Measurements from ENCODE around the gene SLC25A15. TPM values are rescaled to one million over a fixed set of nuclear protein-coding genes. Genes with fewer than 3 reads are reported as not detected.
"Not testable (repeated sequence)": the region's sequence is repeated elsewhere in the genome, so short reads cannot be mapped to it uniquely, and the experiment has no call there.

SLC25A15 gene
- total RNA-seq, 2 donors from 2014 or later: 7.4 to 32.8 TPM

GRCh38 chr13:40814803-40815202, 25.4 kb downstream of the SLC25A15 start:
- no peaks in the 10 kb centered on the region for H3K27me3 ChIP-seq (replicated peaks; ENCODE audit: insufficient read depth)
- no peak overlapping the region for H3K27ac ChIP-seq
- TF ChIP-seq POLR2A (IDR thresholded peaks at IDR 0.05): no peak
- no peak for TF ChIP-seq POLR2AphosphoS5 (IDR thresholded peaks at IDR 0.05)
- TF ChIP-seq CTCF (IDR thresholded peaks at IDR 0.05): no peak
- intact Hi-C loops (cut with DNase I): no loop called here
- H3K9me3 ChIP-seq: no peaks in the 10 kb centered on the region
- WGBS: 96% methylated on average over 2 of the region's 2 CpGs
- no peak for DNase-seq (ENCODE audit: low spot score)
- no peaks in the 10 kb centered on the region for H3K4me1 ChIP-seq (replicated peaks)
- no peaks in the 10 kb centered on the region for H3K36me3 ChIP-seq
- no peak overlapping the region for H3K4me3 ChIP-seq

- H3K36me3 ChIP-seq: no peaks in the 10 kb centered on the region
- intact Hi-C loops (cut with DNase I): no loop called here
- no peak overlapping the region for H3K4me3 ChIP-seq
- DNase-seq (ENCODE audit: low spot score): no peak
- H3K27me3 ChIP-seq (replicated peaks; ENCODE audit: insufficient read depth): no peaks in the 10 kb centered on the region
- H3K9me3 ChIP-seq: no peaks in the 10 kb centered on the region
- TF ChIP-seq POLR2AphosphoS5 (IDR thresholded peaks at IDR 0.05) (no peak), POLR2A (IDR thresholded peaks at IDR 0.05) (no peak), CTCF (IDR thresholded peaks at IDR 0.05) (no peak)
- no peaks in the 10 kb centered on the region for H3K4me1 ChIP-seq (replicated peaks)
- no peak overlapping the region for H3K27ac ChIP-seq
- 81% methylated on average over 5 of the region's 5 CpGs for whole genome bisulfite sequencing
Measured at GRCh38 chr13:40818926-40819325, 29.5 kb downstream of the SLC25A15 start.

- Histone ChIP-seq H3K4me3 (no peak overlapping the region), H3K27me3 (replicated peaks; ENCODE audit: insufficient read depth) (no peaks in the 10 kb centered on the region), H3K9me3 (no peaks in the 10 kb centered on the region), H3K4me1 (replicated peaks) (no peaks in the 10 kb centered on the region), H3K36me3 (no peaks in the 10 kb centered on the region), H3K27ac (no peak overlapping the region)
- no peak for DNase-seq (ENCODE audit: low spot score)
- intact Hi-C loops (cut with DNase I): no loop called here
- 93% methylated on average over 1 of the region's 1 CpG for WGBS
- TF ChIP-seq POLR2A (IDR thresholded peaks at IDR 0.05) (no peak), POLR2AphosphoS5 (IDR thresholded peaks at IDR 0.05) (no peak), CTCF (IDR thresholded peaks at IDR 0.05) (no peak)
Measured at GRCh38 chr13:40819797-40820315, 30.4 kb downstream of the SLC25A15 start.

GRCh38 chr13:40839725-40840124, 50.3 kb downstream of the SLC25A15 start:
- H3K4me3 ChIP-seq; H3K36me3 ChIP-seq; intact Hi-C loops (cut with DNase I); H3K4me1 ChIP-seq (replicated peaks); H3K27ac ChIP-seq; DNase-seq (ENCODE audit: low spot score); H3K27me3 ChIP-seq (replicated peaks; ENCODE audit: insufficient read depth); H3K9me3 ChIP-seq: not testable (repeated sequence)
- WGBS: 95% methylated on average over 2 of the region's 2 CpGs

GRCh38 chr13:40840955-40841354, 51.5 kb downstream of the SLC25A15 start:
- H3K27ac ChIP-seq; DNase-seq (ENCODE audit: low spot score); H3K27me3 ChIP-seq (replicated peaks; ENCODE audit: insufficient read depth); H3K4me1 ChIP-seq (replicated peaks); intact Hi-C loops (cut with DNase I); H3K9me3 ChIP-seq; H3K36me3 ChIP-seq; H3K4me3 ChIP-seq: not testable (repeated sequence)
- WGBS: 93% methylated on average over 2 of the region's 2 CpGs

MicroRNAs within 50 kb of the gene (microRNA counts, 767-probe panel; counts per million panel counts)
- 0 to 431 counts per million in 2 donors for microRNA hsa-miR-621

Small RNAs within 50 kb of the gene (microRNA-seq; reads per million reads assigned to microRNA genes)
- not detected for gene MIR621

Small RNAs within 50 kb of the gene (small RNA-seq; reads per million reads assigned to genes)
- gene MIR621: 0 reads per million in 2 donors

Other genes starting within 250 kb of the SLC25A15 start
- gene FOXO1, start 123.0 kb upstream of the SLC25A15 start, total RNA-seq: 10 to 100 TPM; 23.5 to 46.1 TPM
- gene MRPS31, start 18.4 kb upstream of the SLC25A15 start, total RNA-seq: 10 to 100 TPM; 19.2 to 19.9 TPM
- gene ELF1, start 229.7 kb downstream of the SLC25A15 start, total RNA-seq: 100 to 1,000 TPM; 108 to 123 TPM

All from prostate gland (tissue), 2 donors.